ACC112 (cell line): Measurements from ENCODE around the gene MNX1.

Experiments
- H2AFZ ChIP-seq: fragments of 200-600 bp; sonication (generic); one replicate; pipeline ENCODE4 v1.6.0; 2017; ENCODE audit warnings: antibody characterized with exemption, low read length; ENCODE audit not compliant: unreplicated experiment
- H3K27ac ChIP-seq: fragments of 200-600 bp; sonication (generic); 2 replicates; pipeline ENCODE4 v1.5.1; 2014; ENCODE audit warnings: low read depth, mild to moderate bottlenecking, antibody characterized with exemption, low read length, moderate library complexity
- H3K27me3 ChIP-seq: fragments of 200-600 bp; sonication (generic); 2 replicates; pipeline ENCODE4 v1.6.1; 2014; ENCODE audit warnings: mild to moderate bottlenecking, antibody characterized with exemption, low read length, moderate library complexity, mixed read lengths; ENCODE audit not compliant: insufficient read depth
- H3K36me3 ChIP-seq: fragments of 200-600 bp; sonication (generic); 2 replicates; pipeline ENCODE4 v1.6.1; 2016; ENCODE audit warnings: mild to moderate bottlenecking, antibody characterized with exemption, low read length, moderate library complexity, mixed read lengths; ENCODE audit not compliant: insufficient read depth
- H3K4me1 ChIP-seq: fragments of 200-600 bp; sonication (generic); one replicate; pipeline ENCODE4 v1.6.1; 2016; ENCODE audit warnings: low read length, mixed read lengths; ENCODE audit not compliant: insufficient read depth, unreplicated experiment, control insufficient read depth
- H3K4me3 ChIP-seq: fragments of 200-600 bp; sonication (generic); 2 replicates; pipeline ENCODE4 v1.5.1; 2014; ENCODE audit warnings: mild to moderate bottlenecking, low read depth, low read length
- H3K79me2 ChIP-seq: fragments of 200-600 bp; sonication (generic); one replicate; pipeline ENCODE4 v1.6.0; 2016; ENCODE audit warnings: low read length; ENCODE audit not compliant: control insufficient read depth, unreplicated experiment, insufficient read depth

MNX1 gene

DNA sequence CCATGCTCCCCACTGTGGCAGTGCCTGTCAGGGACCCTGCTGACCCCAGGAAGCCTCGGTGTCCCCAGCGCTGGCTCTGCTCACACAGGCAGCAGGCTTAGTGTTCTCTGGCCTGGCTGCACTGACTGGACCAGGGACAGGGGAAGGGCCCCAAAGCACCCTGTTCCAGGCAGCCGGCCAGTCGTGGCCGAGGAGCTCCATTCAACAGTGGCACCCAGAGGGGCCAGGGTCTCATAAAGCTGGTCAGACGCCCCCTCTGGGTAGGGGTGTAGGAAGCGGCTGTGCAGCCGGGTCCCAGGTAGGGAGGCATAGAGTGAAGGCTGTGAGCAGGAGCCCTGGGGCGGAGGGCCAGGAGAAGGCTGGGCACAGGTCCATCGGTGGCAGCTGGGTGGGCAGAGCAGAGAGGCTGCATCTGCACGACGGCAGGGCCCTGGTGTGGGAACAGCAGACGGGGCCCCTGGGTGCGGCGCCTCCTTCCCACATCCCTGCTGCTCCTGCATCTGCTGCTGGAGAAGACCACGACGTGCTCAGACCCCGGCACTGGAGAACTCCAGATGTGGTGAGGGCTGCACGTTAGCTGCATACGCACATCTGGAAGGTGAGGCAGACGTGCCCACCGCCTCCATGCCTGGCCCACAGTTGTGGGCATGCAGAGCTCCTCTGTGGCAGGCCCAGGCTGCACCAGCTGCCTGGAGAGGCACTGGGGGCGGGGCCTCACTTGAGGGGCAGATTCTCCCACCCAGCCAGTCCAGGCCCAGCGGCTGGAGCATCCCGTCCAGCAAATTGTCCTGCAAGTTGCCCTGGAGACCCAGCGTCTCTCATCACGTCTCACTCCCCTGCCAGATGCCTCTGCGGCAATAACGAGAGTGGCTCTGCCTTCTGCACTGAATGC, 25.1 kb downstream of the MNX1 start:
- Histone ChIP-seq H3K27me3 (no peaks in the 10 kb centered on the region), H3K27ac (no peak overlapping the region), H3K4me1 (no peaks in the 10 kb centered on the region), H3K4me3 (no peak overlapping the region), H3K79me2 (no peaks in the 10 kb centered on the region), H3K36me3 (no peaks in the 10 kb centered on the region), H2AFZ (no peak overlapping the region)

DNA sequence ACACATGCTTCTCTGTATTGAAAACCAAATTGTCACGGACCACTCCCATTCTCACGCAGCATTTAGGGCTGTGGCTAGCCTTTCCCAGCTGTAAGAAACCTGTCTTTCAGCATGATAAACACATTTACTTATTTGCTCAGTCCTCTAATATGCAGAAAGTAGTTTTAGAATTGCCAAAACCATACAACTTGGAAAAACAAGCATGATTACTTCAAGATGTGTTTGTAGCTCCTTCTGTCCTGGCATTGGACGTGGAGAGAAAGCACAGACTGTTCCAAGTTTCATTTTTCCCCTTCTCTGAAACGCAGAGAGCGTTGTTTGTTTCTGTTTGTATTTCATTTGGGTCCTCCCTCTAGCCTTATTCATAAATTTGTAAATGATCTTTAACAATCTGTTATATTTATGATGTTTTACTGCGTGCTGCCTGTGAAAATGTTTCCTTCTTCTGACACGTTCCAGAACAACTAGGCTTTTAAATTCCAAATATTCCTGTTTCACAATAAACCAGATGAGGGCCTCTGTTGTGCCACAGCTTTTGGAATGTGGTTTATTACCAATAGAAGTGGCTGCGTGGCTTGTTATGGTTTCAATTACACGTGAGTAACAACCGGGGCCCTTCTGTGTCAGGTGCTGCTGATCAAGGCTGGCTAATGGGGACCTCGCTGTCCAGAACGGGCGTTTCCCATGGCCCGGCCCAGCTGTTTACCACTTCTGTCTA, 26.1 kb downstream of the MNX1 start:
- Histone ChIP-seq H3K27me3 (no peaks in the 10 kb centered on the region), H3K4me1 (no peaks in the 10 kb centered on the region), H3K79me2 (no peaks in the 10 kb centered on the region), H2AFZ (peak overlapping the region; percentile 36), H3K27ac (no peak overlapping the region), H3K36me3 (peaks cover 6% of the 10 kb centered on the region; the same call in 1 of the 2 replicates), H3K4me3 (peak overlapping the region; percentile 63)

DNA sequence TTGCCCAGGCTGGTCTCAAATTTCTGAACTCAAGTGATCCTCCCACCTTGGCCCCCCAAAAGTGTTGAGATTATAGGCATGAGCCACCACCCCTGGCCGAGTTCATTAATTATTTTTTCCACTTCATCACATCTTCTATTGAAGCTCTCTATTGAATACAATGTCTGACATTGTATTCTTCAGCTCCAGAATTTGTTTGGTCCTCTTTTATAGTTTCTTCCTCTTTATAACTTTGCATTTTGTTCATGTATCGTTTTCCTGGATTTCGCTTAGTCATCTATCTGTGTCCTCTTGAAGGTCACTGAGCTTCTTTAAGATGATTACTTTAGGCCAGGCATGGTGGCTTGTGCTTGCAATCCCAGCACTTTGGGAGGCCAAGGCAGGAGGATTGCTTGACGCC, 30.8 kb downstream of the MNX1 start:
- Histone ChIP-seq H3K27me3 (no peaks in the 10 kb centered on the region), H3K4me1 (no peaks in the 10 kb centered on the region), H3K4me3 (no peak overlapping the region), H3K36me3 (peaks cover 18% of the 10 kb centered on the region), H3K79me2 (no peaks in the 10 kb centered on the region), H3K27ac (no peak overlapping the region), H2AFZ (no peak overlapping the region)

DNA sequence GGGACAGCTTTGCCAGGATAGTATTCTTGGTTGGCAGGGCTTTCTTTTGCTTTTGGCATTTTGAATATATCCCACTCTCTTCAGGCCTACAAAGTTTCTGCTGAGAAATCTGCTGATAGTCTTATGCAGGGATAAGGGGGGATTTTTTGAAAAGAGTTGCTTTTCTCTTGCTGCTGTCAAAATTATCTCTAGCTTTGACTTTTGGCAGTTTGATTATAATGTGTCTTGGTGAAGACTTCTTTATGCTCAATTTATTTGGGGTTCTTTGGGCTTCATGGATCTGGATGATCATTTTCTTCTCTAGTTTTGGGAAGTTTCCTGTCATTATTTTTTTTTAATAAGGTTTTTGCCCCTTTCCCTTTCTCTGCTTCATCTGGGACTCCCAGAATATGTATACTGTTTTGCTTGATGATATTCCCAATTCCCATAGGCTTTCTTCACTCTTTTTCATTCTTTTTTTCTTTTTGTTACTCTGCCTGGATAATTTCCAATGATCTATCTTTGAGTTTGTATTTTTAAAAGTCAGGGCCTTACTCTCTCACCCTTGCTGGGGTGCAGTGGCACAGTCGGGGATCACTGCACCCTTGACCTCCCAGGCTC, 31.4 kb downstream of the MNX1 start:
- Histone ChIP-seq H3K36me3 (peaks cover 18% of the 10 kb centered on the region), H2AFZ (no peak overlapping the region), H3K27me3 (no peaks in the 10 kb centered on the region), H3K4me1 (no peaks in the 10 kb centered on the region), H3K4me3 (no peak overlapping the region), H3K79me2 (no peaks in the 10 kb centered on the region), H3K27ac (no peak overlapping the region)

DNA sequence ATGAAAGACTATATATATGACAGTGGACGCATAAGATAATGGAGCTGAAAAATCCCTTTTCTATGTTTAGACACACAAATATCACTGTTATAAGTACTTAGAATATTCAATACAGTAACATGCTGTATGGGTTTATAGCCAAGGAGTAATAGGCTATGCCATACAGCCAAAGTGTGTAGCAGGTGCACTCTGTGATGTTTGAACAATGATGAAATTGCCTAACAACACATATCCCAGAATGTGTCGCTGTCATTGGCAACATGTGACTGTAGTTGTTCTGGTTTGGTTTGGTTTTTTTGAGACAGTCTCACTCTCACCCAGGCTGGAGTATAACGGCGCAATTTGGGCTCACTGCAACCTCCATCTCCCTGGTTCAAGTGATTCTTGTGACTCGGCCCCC, 34.8 kb downstream of the MNX1 start:
- Histone ChIP-seq H3K4me3 (no peak overlapping the region), H3K27ac (no peak overlapping the region), H3K27me3 (no peaks in the 10 kb centered on the region), H3K36me3 (peaks cover 25% of the 10 kb centered on the region), H3K4me1 (no peaks in the 10 kb centered on the region), H3K79me2 (no peaks in the 10 kb centered on the region), H2AFZ (no peak overlapping the region)

DNA sequence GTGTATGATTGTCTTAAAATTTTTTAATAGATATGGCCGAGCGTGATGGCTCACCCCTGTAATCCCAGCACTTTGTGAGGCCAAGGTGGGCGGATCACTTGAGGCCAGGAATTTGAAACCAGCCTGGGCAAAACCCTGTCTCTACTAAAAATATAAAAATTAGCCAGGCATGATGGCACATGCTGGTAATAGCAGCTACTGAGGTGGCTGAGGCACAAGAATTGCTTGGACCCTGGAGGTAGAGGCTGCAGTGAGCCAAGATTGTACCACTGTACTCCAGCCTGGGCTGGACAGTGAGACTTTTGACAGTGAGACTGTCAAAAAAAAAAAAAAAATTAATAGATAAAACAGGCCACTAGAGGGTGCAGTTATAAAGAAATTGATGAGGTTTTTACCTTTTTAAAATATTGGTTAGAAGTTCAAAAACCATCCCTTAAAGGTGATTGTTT, 40.5 kb downstream of the MNX1 start:
- H2AFZ ChIP-seq: no peak overlapping the region
- peaks cover 15% of the 10 kb centered on the region for H3K36me3 ChIP-seq
- no peaks in the 10 kb centered on the region for H3K27me3 ChIP-seq
- no peak overlapping the region for H3K4me3 ChIP-seq
- no peak overlapping the region for H3K27ac ChIP-seq
- H3K79me2 ChIP-seq: no peaks in the 10 kb centered on the region
- no peaks in the 10 kb centered on the region for H3K4me1 ChIP-seq

DNA sequence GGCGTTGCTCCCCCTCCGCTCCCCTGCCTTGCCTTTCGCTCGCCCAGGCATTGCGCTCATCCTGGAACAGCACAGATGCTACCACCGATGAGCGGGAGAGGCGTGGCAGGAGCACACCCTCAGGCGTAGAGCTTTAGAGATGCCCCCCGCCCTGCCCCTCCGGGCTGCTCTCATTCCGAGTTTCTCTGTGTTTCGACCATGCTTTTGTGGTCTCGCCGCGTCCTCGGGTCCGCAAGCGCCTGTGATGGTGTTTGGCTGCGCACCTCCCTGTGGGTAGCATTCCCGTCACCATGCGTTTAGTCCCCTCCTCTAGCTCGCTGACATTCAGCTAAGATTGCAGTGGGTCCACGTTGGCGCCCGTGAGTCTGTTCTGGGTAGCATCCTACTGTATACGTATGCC, 42.3 kb downstream of the MNX1 start:
- Histone ChIP-seq H2AFZ (no peak overlapping the region), H3K4me1 (no peaks in the 10 kb centered on the region), H3K36me3 (peaks cover 24% of the 10 kb centered on the region), H3K79me2 (no peaks in the 10 kb centered on the region), H3K27me3 (no peaks in the 10 kb centered on the region), H3K4me3 (no peak overlapping the region), H3K27ac (no peak overlapping the region)

DNA sequence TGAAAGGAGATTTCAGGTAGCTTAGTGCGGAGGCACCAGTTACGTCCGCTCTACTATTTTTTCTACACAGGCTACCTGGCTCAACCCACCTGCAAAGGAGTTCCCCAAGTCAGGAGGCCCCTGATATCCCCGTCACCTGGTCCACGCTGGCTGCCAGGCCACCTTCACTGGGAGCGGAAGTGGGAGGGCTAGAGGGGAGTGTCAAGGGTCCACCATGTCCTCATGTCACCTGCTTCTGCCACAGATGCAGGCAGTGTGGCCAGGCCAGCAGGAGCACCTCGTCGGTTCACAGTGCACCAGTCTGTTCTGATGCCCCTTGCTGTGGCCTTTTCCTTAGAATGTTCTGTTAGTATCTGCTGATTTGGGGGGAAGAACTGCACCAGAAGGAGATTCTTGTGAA, 44.1 kb downstream of the MNX1 start:
- H2AFZ ChIP-seq: no peak overlapping the region
- no peak overlapping the region for H3K27ac ChIP-seq
- H3K27me3 ChIP-seq: no peaks in the 10 kb centered on the region
- H3K36me3 ChIP-seq: peaks cover 29% of the 10 kb centered on the region; the same call in 1 of the 2 replicates
- no peak overlapping the region for H3K4me3 ChIP-seq
- H3K4me1 ChIP-seq: no peaks in the 10 kb centered on the region
- H3K79me2 ChIP-seq: peaks cover 4% of the 10 kb centered on the region

DNA sequence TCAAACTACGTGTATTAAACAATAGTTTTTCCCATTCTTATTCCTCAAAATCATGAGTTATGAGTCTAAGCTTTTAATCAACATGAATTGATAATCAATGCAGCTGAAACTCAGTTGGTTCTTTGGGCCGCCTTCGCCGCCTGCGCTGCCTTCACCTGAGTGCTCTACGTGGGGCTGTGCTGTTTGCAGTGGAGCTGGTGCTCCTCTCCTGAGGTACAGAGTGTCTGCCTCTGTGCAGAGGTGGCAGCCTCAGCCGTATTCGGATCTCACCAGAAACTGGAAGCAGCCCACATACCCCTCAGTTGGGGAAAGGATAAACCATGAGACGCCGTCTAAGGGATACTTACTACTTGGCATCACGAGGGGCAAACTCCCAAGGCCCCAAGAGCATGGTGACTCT, 45.5 kb downstream of the MNX1 start:
- peaks cover 32% of the 10 kb centered on the region; the same call in 1 of the 2 replicates for H3K36me3 ChIP-seq
- no peak overlapping the region for H2AFZ ChIP-seq
- no peaks in the 10 kb centered on the region for H3K4me1 ChIP-seq
- peaks cover 4% of the 10 kb centered on the region for H3K79me2 ChIP-seq
- no peak overlapping the region for H3K27ac ChIP-seq
- no peak overlapping the region for H3K4me3 ChIP-seq
- no peaks in the 10 kb centered on the region for H3K27me3 ChIP-seq

DNA sequence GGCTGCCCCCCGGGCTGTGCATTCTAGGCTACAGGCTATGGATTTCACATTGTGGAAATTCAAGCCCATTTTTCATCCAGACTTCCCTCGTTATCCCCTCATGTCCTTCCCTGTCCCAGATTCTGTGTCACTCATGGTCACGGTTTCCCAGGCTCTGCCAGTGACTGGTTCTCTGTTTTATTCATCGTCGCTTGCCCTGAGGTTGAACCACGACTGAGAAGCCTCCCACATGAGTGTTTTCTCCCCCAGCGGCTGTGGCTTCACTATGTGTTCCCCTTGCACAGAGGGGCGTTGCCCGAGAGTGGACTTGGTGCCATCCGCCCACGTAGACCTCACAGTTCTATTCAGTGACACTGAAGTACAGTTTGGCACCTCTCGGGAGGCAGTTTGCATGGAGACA, 47.0 kb downstream of the MNX1 start:
- Histone ChIP-seq H3K4me3 (no peak overlapping the region), H3K27me3 (no peaks in the 10 kb centered on the region), H3K79me2 (peaks cover 7% of the 10 kb centered on the region), H3K27ac (no peak overlapping the region), H2AFZ (no peak overlapping the region), H3K36me3 (peaks cover 41% of the 10 kb centered on the region; the same call in 1 of the 2 replicates), H3K4me1 (no peaks in the 10 kb centered on the region)
